ENCODE data around the gene SPTBN1. TPM values are rescaled to one million over a fixed set of nuclear protein-coding genes. Genes with fewer than 3 reads are reported as not detected.

Gene SPTBN1
- total and polyA plus RNA-seq, 2 of the 4 experiments (the other 2 are of a cell fraction), result 49.1 to 241 TPM

DNA sequence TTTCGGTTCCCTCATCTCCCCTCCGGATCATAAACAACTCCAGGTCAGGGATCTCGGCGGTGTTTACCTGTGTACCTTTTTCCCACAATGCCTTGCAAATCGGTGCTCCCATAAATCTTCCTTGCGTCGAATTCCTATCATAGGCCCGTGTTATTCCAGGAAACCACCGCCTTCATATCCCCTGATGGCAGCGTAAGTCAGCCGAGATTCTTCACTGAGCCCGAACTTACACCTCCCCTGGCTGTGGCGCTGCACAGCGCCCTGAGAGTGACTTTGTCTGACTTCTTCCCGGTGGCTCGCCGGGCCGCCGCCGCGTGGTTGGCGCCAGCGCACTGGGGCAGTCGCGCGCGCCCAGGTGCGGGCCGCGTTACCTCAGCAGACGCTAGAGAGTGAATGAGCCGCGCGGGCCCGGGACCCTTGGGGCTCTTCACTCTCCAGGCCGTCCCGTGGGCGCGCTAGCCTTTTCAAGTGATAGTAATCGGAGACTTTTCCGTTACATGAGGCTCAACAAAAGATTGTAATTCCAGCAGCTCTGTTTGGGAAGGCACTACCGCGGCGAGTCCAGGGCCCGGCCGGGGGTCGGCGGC, 101.6 kb downstream of the SPTBN1 start:
- H3K4me2 ChIP-seq (ENCODE audit: low read depth, low read length), result peak overlapping the region; percentile 89
- H3K4me1 ChIP-seq (ENCODE audit: control insufficient read depth, insufficient read depth, low read length), result peaks cover 21% of the 10 kb centered on the region

More for the DNA sequence above, 101.6 kb downstream of the SPTBN1 start:
- H3K4ac ChIP-seq (ENCODE audit: low read depth, low read length), result peak overlapping the region; percentile 24; the same call in 1 of the 2 replicates
- ATAC-seq (ENCODE audit: low read depth) (no peak), DNase-seq (no peak)
- H2AFZ ChIP-seq (replicated peaks; ENCODE audit: low read length, poor library complexity), result peak overlapping the region; percentile 71
- H3K9ac ChIP-seq (ENCODE audit: low read depth, low read length), result no peak overlapping the region
- no peak overlapping the region for H3K14ac ChIP-seq (replicated peaks; ENCODE audit: low read depth, low read length)
- intact Hi-C loops (cut with micrococcal nuclease) (loop anchor here (2.0 kb wide), 1 partner anchor 101 kb away; the partner anchor contains the start of gene SPTBN1), dilution Hi-C loops (cut with HindIII; ENCODE audit: low sequenced_read_pairs, unreplicated experiment) (no loop called here), in situ Hi-C loops (cut with MboI; ENCODE audit: low sequenced_read_pairs) (no loop called here)
- TF ChIP-seq CHD1 (IDR thresholded peaks at IDR 0.05; ENCODE audit: low read depth, low read length) (no peak), RAD21 (IDR thresholded peaks at IDR 0.05; ENCODE audit: low read length) (no peak), MXI1 (IDR thresholded peaks at IDR 0.05; ENCODE audit: borderline replicate concordance, low read depth, low read length) (no peak), RCOR1 (IDR thresholded peaks at IDR 0.05; ENCODE audit: insufficient replicate concordance, low read length) (no peak), NFE2L2 (IDR thresholded peaks at IDR 0.05; ENCODE audit: low read depth, low read length) (no peak), USF2 (IDR thresholded peaks at IDR 0.05; ENCODE audit: low read depth, low read length) (no peak), FOS (IDR thresholded peaks at IDR 0.05; ENCODE audit: low read depth, low read length) (no peak), CEBPB (IDR thresholded peaks at IDR 0.05; ENCODE audit: low read depth, low read length) (no peak), MAZ (IDR thresholded peaks at IDR 0.05; ENCODE audit: borderline replicate concordance, low read depth, low read length) (no peak), POLR2A (IDR thresholded peaks at IDR 0.05; ENCODE audit: low read depth, low read length) (no peak), BHLHE40 (IDR thresholded peaks at IDR 0.05; ENCODE audit: low read depth, low read length) (no peak)
- TF ChIP-seq, protein P1, sequence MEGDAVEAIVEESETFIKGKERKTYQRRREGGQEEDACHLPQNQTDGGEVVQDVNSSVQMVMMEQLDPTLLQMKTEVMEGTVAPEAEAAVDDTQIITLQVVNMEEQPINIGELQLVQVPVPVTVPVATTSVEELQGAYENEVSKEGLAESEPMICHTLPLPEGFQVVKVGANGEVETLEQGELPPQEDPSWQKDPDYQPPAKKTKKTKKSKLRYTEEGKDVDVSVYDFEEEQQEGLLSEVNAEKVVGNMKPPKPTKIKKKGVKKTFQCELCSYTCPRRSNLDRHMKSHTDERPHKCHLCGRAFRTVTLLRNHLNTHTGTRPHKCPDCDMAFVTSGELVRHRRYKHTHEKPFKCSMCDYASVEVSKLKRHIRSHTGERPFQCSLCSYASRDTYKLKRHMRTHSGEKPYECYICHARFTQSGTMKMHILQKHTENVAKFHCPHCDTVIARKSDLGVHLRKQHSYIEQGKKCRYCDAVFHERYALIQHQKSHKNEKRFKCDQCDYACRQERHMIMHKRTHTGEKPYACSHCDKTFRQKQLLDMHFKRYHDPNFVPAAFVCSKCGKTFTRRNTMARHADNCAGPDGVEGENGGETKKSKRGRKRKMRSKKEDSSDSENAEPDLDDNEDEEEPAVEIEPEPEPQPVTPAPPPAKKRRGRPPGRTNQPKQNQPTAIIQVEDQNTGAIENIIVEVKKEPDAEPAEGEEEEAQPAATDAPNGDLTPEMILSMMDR (conservative IDR thresholded peaks at IDR 0.05; ENCODE audit: low read depth, low read length), result no peak
- peaks cover 16 to 71% of the 10 kb centered on the region in 2 experiments for H3K79me1 ChIP-seq (ENCODE audit: low read depth in 1 of 2, low read length in 2 of 2)
- no peak overlapping the region for H3K18ac ChIP-seq (ENCODE audit: low read depth, low read length)
- H2BK15ac ChIP-seq (ENCODE audit: low read depth, low read length), result 0 out of 3 replicates have a peak overlapping the region, but pooled peaks have one; percentile 25
- ChIA-PET CTCF (interaction anchor here (0.8 to 1.1 kb wide), 3 partner anchors 21 to 381 kb away, joined by 3 read pairs; no protein-coding TSS in a partner anchor), POLR2A (ENCODE audit: unreplicated experiment) (no interaction called here)
- peak overlapping the region; percentile 4 for H2AK9ac ChIP-seq (replicated peaks; ENCODE audit: low read depth, low read length, poor library complexity)
- no peaks in the 10 kb centered on the region for H3K9me3 ChIP-seq (ENCODE audit: control insufficient read depth, insufficient read depth, low read length)
- H3K56ac ChIP-seq (ENCODE audit: extremely low read depth, insufficient read depth, low read length), result no peak overlapping the region
- H3K23ac ChIP-seq (ENCODE audit: low read depth, low read length), result peak overlapping the region; percentile 55; the same call in 1 of the 2 replicates
- peak overlapping the region; percentile 54 for H3K4me3 ChIP-seq (ENCODE audit: insufficient read depth, low read depth, low read length)
- 19% methylated on average over 32 of the region's 48 CpGs; no CpG with 5 or more reads in 1 of the 2 experiments for WGBS, 2 experiments (ENCODE audit: extremely low coverage in 2 of 2, insufficient read length in 1 of 2)
- H4K8ac ChIP-seq (ENCODE audit: low read depth in 2 of 2, low read length in 2 of 2), result no peak overlapping the region; a peak in 1 of 4 replicates
- no peak overlapping the region for H2BK5ac ChIP-seq (ENCODE audit: low read depth, low read length, poor library complexity, severe bottlenecking)
- H3K36me3 ChIP-seq (ENCODE audit: control insufficient read depth, insufficient read depth, low read length), result no peaks in the 10 kb centered on the region
- peaks cover 3% of the 10 kb centered on the region; the same call in 1 of the 2 replicates for H3K9me1 ChIP-seq (ENCODE audit: insufficient read depth, low read length)
- H2BK20ac ChIP-seq (ENCODE audit: low read depth, low read length), result no peak overlapping the region
- H4K5ac ChIP-seq (ENCODE audit: low read depth, low read length), result no peak overlapping the region
- H4K91ac ChIP-seq (ENCODE audit: insufficient read depth, low read depth, low read length), result no peak overlapping the region
- H3K27me3 ChIP-seq (ENCODE audit: control insufficient read depth, insufficient read depth, low read length), result no peaks in the 10 kb centered on the region
- BruUV-seq (replicated peaks), result no TSS peak
- H2AK5ac ChIP-seq (ENCODE audit: low read depth, low read length), result peak overlapping the region; percentile 38; the same call in 1 of the 2 replicates
- no peak overlapping the region; the same call in 1 of the 2 replicates for H3K27ac ChIP-seq (ENCODE audit: insufficient read depth, low read length)
- 0 out of 2 replicates have a peak overlapping the region, but pooled peaks have one; percentile 21 for H2BK120ac ChIP-seq (ENCODE audit: low read depth, low read length)
- peaks cover 32% of the 10 kb centered on the region; the same call in 1 of the 2 replicates for H4K20me1 ChIP-seq (ENCODE audit: insufficient read depth, low read length)

Data from IMR-90 (cell line).